GM19467 (cell line): ENCODE results near the gene LIN37.
A peak's percentile ranks its signal among the peaks of the same experiment; 100 is the strongest.
"Not testable (repeated sequence)": the region's sequence is repeated elsewhere in the genome, so short reads cannot be mapped to it uniquely, and the experiment has no call there.

Experiments
- ATAC-seq: cut with Tn5 transposase; IDR thresholded peaks from one replicate; pipeline ENCODE4 v1.9.1; 2021; ENCODE audit warnings: mild to moderate bottlenecking, moderate library complexity; ENCODE audit not compliant: unreplicated experiment

The LIN37 gene

GRCh38 chr19:35772362-35772761, 24.0 kb downstream of the LIN37 start:
- not testable (repeated sequence) for ATAC-seq

DNA sequence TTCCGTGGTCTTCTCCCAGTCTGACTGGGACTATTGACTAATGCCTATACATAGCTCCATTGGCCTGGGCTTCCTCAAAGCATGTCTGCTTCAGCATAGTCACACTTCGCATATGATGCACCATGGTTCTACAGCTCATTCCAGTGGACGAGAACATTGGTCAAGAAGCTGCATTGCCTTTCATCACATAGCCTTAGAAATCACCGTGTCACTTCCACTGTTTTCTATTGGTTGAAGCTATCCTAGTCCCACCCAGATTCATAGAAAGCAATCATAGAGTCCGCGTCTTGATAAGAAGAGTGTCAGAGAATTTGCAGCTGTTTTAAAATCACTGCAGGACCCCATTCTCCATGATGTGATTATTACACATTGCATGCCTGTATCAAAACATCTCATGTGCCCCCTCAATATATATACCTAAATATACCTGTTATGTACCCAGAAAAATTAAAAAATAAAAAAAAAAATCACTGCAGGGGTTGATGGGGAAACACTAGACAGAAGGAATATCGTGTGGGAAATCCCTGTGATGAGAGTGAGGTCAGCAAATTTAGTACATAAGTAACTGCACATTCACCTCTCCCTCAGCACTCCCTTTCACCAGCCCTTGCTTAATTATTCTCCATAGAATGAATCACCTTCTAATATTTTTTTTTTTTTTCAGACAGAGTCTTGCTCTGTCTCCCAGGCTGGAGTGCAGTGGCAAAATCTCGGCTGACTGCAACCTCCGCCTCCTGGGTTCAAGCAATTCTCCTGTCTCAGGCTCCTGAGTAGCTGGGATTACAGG, 24.8 kb downstream of the LIN37 start:
- no peak for ATAC-seq

DNA sequence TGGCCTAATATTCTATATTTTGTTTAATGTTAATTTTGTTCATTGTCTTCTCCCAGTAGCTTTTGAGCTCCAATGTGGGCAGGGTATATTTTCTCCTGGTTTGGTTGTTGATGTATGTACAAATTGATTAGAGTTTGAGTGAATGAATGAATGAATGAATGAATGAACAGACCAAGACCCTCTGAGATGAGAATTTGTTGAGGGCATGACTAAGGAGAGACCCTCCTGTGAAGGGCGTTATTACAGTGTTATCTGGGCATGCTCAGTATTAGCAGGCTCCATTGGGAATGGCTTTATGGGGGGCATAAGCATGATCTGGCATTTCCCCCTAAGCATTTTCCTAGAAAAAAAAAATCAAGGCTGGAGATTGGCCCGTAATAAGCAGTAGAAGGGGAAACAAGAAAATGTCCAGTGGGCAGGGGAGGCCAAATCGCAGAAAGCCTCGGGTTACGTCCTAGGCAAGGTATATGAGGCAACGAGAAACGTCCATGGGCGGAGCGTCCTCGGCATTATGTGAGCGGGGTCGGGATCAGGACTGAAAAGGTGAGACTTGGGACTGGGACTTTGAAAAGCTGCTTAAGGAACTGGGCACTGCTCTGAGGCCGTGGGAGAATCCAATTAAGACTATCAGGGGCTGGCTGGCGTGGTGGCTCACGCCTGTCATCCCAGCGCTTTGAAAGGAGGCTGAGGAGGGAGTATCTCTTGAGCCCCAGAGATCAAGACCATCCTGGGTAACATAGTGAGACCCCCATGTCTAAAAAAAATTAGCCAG, 26.1 kb downstream of the LIN37 start:
- ATAC-seq = no peak

DNA sequence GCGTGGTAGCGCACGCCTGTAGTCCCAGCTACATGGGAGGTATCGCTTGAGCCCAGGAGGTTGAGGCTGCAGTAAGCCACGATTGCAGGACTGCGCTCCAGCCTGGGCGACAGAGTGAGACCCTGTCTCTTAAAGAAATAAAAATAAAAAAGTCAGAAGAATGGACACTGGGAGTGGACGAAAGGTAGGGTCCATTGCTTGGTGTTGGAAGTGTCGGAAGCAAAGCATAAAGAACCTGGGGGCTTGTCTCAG, 26.6 kb downstream of the LIN37 start:
- ATAC-seq = no peak

- peak; percentile 83 for ATAC-seq
Measured at GRCh38 chr19:35775298-35776101, 27.1 kb downstream of the LIN37 start, which contains the start of gene ARHGAP33. Gene ARHGAP33 (plus strand): TSS chr19:35775564. CDS start chr19:35775659, 95 bp downstream.

DNA sequence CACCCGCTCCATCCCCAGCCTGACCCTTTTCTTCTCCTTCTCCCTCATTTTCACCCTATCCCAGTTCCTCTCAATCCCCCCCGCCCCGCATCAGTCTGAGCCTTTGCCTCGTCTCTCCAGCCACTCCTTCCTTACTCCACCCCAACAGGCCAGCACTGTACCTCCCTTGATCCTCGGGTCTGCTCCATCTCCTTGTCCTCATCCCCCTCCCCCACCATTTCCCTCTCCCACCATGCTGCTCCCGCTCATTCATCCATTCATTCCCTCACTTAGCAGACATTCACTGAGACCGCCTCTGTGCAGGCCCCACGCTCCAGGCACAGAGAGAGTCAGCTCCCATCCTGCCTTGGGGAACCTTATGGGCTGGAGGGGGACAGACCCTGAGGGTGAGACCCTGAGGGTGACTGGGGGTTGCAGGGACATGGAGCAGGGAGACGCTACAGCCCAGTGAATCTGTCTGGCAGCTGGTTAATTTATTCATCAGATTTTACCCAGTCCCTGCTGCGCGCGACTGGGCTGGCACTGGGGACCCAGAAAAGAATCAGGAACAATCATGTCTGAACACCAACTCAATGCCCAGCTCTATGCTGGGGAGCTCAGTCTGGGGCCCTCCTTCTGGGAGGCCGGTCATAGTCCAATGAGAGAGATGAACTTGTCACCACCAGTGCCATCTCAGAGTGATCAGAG, 27.9 kb downstream of the LIN37 start:
- ATAC-seq = no peak

DNA sequence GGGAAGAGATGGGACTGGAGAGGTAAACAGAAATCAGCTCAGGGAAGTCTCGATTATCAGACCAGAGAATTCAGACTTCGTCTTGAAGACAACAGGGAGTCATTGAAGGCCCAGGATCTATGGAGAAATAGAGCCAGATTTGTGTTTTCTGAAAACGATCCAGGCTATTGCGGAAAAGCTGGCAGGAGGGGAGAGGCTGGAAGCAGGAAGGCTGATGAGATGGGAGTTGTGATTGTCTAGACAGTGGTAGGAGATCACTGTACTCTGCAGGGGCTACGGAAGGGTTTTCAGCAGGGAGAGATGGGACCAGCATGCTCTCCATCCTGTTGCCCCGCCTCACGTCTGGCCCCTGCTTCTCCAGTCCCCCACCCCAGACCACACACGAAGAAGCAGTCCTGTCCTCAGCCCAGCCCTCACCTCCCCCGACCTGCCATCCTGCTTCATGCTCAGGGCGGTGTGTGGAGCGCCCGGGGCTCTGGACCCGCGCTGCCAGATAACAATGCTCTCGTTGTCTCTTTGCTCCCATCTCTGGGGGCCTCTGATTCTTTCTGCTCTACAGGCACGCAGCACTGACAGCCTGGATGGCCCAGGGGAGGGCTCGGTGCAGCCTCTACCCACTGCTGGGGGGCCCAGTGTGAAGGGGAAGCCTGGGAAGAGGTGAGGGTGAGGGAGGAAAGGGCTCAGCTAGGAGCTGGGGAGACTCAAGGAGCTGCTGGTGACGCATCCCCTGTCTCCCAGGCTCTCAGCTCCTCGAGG, 28.9 kb downstream of the LIN37 start:
- ATAC-seq = no peak

- ATAC-seq = no peak
Measured at GRCh38 chr19:35777961-35778360, 29.6 kb downstream of the LIN37 start.

DNA sequence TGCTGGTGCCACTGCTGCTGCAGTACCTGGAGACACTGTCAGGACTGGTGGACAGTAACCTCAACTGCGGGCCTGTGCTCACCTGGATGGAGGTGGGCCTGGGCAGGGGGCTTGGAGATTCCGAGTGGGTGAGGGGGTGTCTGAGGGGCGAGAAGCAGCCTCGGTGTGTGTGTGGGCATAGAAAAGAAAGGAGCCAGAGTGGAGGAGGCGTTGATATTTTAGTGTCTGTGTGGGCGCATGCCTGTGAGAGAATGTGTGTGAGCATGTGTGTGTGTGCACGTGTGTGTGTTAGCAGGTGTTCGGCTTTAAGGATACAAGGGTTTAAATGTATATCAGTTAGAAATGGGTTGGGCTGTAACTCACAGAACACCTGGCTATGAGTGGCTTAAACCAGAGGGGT, 30.7 kb downstream of the LIN37 start:
- ATAC-seq = no peak

DNA sequence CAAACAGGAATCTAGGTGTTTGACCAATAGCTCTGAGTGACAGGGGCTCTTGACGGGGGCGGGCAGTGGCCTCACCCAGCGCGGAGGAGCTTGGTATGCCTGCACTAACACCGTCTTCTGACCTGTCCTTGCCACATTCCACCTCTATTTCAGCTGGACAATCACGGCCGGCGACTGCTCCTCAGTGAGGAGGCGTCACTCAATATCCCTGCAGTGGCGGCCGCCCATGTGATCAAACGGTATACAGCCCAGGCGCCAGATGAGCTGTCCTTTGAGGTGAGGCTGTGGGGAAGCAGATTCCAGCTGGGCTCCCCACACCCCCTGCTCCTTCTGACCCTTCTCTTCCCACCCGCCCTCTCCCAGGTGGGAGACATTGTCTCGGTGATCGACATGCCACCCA, 31.7 kb downstream of the LIN37 start:
- no peak for ATAC-seq

- ATAC-seq = no peak
Measured at GRCh38 chr19:35780717-35781116, 32.3 kb downstream of the LIN37 start.

GRCh38 chr19:35781650-35782049, 33.3 kb downstream of the LIN37 start:
- ATAC-seq = no peak

GRCh38 chr19:35782589-35782988, 34.2 kb downstream of the LIN37 start:
- no peak for ATAC-seq

GRCh38 chr19:35783469-35784434, 35.4 kb downstream of the LIN37 start:
- no peak for ATAC-seq

DNA sequence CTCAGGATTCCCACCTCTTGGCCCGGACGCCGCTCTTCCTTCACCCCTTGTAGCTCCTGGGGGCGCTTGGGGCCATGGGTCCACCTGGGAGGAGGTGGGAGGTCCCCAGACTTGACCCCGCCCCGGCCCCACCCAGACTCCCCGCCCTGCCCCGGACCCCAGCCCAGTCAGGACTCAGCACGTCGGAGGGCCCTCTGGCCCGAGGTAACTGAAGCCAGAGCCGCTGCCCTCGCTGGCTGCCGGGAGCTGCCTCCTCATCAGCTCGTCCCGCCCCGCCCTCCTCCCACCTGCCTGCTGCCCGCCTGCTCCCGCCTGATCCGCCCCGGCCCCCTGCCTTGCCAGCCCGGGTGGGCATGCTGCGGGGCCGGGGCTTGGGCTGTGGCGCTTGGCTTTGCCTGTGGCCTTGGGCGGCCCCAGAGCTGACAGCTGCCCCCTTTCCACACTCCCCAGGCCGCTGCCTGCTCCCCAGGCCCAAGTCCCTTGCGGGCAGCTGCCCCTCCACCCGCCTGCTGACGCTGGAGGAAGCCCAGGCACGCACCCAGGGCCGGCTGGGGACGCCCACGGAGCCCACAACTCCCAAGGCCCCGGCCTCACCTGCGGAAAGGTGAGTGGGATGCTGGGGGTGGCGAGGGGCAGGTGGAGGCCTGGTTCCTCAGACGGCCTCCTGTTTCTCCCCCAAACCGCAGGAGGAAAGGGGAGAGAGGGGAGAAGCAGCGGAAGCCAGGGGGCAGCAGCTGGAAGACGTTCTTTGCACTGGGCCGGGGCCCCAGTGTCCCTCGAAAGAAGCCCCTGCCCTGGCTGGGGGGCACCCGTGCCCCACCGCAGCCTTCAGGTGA, 36.3 kb downstream of the LIN37 start:
- ATAC-seq = no peak

GRCh38 chr19:35785339-35785627, 36.9 kb downstream of the LIN37 start:
- no peak for ATAC-seq

DNA sequence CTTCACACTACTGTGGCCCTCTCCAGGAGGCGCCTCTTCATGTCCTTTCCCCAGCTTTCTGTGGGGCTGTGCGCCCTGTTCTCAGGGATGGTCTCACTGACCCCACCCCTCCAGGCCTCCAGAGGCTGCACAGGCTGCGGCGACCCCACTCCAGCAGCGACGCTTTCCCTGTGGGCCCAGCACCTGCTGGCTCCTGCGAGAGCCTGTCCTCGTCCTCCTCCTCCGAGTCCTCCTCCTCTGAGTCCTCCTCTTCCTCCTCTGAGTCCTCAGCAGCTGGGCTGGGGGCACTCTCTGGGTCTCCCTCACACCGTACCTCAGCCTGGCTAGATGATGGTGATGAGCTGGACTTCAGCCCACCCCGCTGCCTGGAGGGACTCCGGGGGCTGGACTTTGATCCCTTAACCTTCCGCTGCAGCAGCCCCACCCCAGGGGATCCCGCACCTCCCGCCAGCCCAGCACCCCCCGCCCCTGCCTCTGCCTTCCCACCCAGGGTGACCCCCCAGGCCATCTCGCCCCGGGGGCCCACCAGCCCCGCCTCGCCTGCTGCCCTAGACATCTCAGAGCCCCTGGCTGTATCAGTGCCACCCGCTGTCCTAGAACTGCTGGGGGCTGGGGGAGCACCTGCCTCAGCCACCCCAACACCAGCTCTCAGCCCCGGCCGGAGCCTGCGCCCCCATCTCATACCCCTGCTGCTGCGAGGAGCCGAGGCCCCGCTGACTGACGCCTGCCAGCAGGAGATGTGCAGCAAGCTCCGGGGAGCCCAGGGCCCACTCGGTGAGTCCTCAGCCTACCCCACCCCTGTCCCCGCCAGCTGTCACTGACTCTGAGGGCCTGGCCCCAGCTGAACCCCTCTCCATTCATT, 38.2 kb downstream of the LIN37 start:
- no peak for ATAC-seq
